ENCODE measurements around the gene MT1B. TPM values are rescaled to one million over a fixed set of nuclear protein-coding genes. Genes with fewer than 3 reads are reported as not detected.

MT1B gene
- total and polyA plus RNA-seq, 2 of the 13 experiments (the other 11 are each of a cell fraction or from before 2014, with no cell fraction given): 0.89 TPM; not detected in 1

- no peak for TF ChIP-seq ZBTB2 (CRISPR knock-in tag; IDR thresholded peaks at IDR 0.05; ENCODE audit: low read depth)
- TF ChIP-seq ZBTB25 (CRISPR knock-in tag; IDR thresholded peaks at IDR 0.05): no peak
- TF ChIP-seq POLR2G (IDR thresholded peaks at IDR 0.05; ENCODE audit: low read depth, low read length): peak; percentile 98
- no peak for TF ChIP-seq RERE (CRISPR knock-in tag; IDR thresholded peaks at IDR 0.05; ENCODE audit: low read depth)
- TF ChIP-seq E2F2 (CRISPR knock-in tag; IDR thresholded peaks at IDR 0.05; ENCODE audit: borderline replicate concordance): no peak
- no peak; the same call in none of the 2 replicates for TF ChIP-seq IKZF5 (CRISPR knock-in tag; IDR thresholded peaks at IDR 0.05)
- TF ChIP-seq ZNF879 (CRISPR knock-in tag; IDR thresholded peaks at IDR 0.05): peak; percentile 91
- no peak for TF ChIP-seq NR2F6 (IDR thresholded peaks at IDR 0.05)
- peak; percentile 13; the same call in 1 of the 2 replicates for TF ChIP-seq NR2F6 (CRISPR knock-in tag; IDR thresholded peaks at IDR 0.05)
- no peak for TF ChIP-seq FOXM1 (CRISPR knock-in tag; IDR thresholded peaks at IDR 0.05)
- 0 out of 2 replicates have a peak, but pooled peaks have one; percentile 74 for TF ChIP-seq NKX3-1 (CRISPR knock-in tag; IDR thresholded peaks at IDR 0.05)
- TF ChIP-seq ZNF503 (CRISPR knock-in tag; IDR thresholded peaks at IDR 0.05): no peak; the same call in 1 of the 2 replicates
- TF ChIP-seq TGIF2 (CRISPR knock-in tag; IDR thresholded peaks at IDR 0.05): no peak
- TF ChIP-seq ZBTB14 (CRISPR knock-in tag; IDR thresholded peaks at IDR 0.05): peak; percentile 39; the same call in 1 of the 2 replicates
- TF ChIP-seq ZNF124 (CRISPR knock-in tag; IDR thresholded peaks at IDR 0.05): peak; percentile 46; the same call in 1 of the 2 replicates
Observed at GRCh38 chr16:56681939-56682702, 30.4 kb downstream of the MT1B start, which contains the start of gene MT1X (continued).
